IPS-11a (cell line): Measurements from ENCODE around the gene RTL5.

Source experiments
- H3K4me3 ChIP-seq: one replicate; pipeline ENCODE4 v1.5.1; 2013; ENCODE audit warnings: low read depth, low read length, control low read depth

RTL5 gene

GRCh38 chrX:72110051-72110875 lies 21.5 kb downstream of the RTL5 start:
- H3K4me3 ChIP-seq, result no peak overlapping the region

GRCh38 chrX:72108666-72109065 lies 23.0 kb downstream of the RTL5 start:
- H3K4me3 ChIP-seq, result no peak overlapping the region

GRCh38 chrX:72107841-72108595 lies 23.7 kb downstream of the RTL5 start:
- H3K4me3 ChIP-seq, result no peak overlapping the region

GRCh38 chrX:72107320-72107719 lies 24.4 kb downstream of the RTL5 start:
- H3K4me3 ChIP-seq, result no peak overlapping the region

GRCh38 chrX:72105436-72105835 lies 26.3 kb downstream of the RTL5 start:
- no peak overlapping the region for H3K4me3 ChIP-seq

GRCh38 chrX:72102760-72103159 lies 29.0 kb downstream of the RTL5 start:
- no peak overlapping the region for H3K4me3 ChIP-seq

- no peak overlapping the region for H3K4me3 ChIP-seq
Observed at GRCh38 chrX:72102126-72102525, 29.6 kb downstream of the RTL5 start.

- H3K4me3 ChIP-seq, result no peak overlapping the region
Observed at GRCh38 chrX:72101597-72102037, 30.1 kb downstream of the RTL5 start.

GRCh38 chrX:72100824-72101351 lies 30.8 kb downstream of the RTL5 start:
- H3K4me3 ChIP-seq, result no peak overlapping the region

GRCh38 chrX:72100051-72100755 lies 31.5 kb downstream of the RTL5 start:
- H3K4me3 ChIP-seq, result no peak overlapping the region

GRCh38 chrX:72097098-72097497 lies 34.6 kb downstream of the RTL5 start:
- H3K4me3 ChIP-seq, result no peak overlapping the region

GRCh38 chrX:72095370-72095769 lies 36.3 kb downstream of the RTL5 start:
- no peak overlapping the region for H3K4me3 ChIP-seq

GRCh38 chrX:72094894-72095293 lies 36.8 kb downstream of the RTL5 start:
- H3K4me3 ChIP-seq, result no peak overlapping the region

GRCh38 chrX:72089254-72089653 lies 42.5 kb downstream of the RTL5 start:
- H3K4me3 ChIP-seq, result no peak overlapping the region

- no peak overlapping the region for H3K4me3 ChIP-seq
Observed at GRCh38 chrX:72088761-72089160, 43.0 kb downstream of the RTL5 start.

GRCh38 chrX:72086995-72087394 lies 44.7 kb downstream of the RTL5 start:
- no peak overlapping the region for H3K4me3 ChIP-seq

GRCh38 chrX:72084114-72084513 lies 47.6 kb downstream of the RTL5 start:
- H3K4me3 ChIP-seq, result no peak overlapping the region

GRCh38 chrX:72083291-72083690 lies 48.4 kb downstream of the RTL5 start:
- no peak overlapping the region for H3K4me3 ChIP-seq

GRCh38 chrX:72081605-72082320 lies 50.0 kb downstream of the RTL5 start:
- H3K4me3 ChIP-seq, result no peak overlapping the region

- H3K4me3 ChIP-seq, result no peak overlapping the region
Observed at GRCh38 chrX:72080800-72081199, 50.9 kb downstream of the RTL5 start.

- no peak overlapping the region for H3K4me3 ChIP-seq
Observed at GRCh38 chrX:72080150-72080549, 51.6 kb downstream of the RTL5 start.
